Esophagus squamous epithelium (tissue), 5 donors: ENCODE data around the gene ACSS2. TPM values are rescaled to one million over a fixed set of nuclear protein-coding genes. Genes with fewer than 3 reads are reported as not detected.

Experiments
- DNase-seq: peaks from one replicate; lab custom pipeline; 2025; lab: John Stamatoyannopoulos, UW
- H3K27ac ChIP-seq, 4 donors: fragments of 200-600 bp; sonication (generic); one replicate each; pipeline ENCODE4 v1.5.1; 2016 to 2019; ENCODE audit warnings: mild to moderate bottlenecking in 1 of 4
- H3K27me3 ChIP-seq, 4 donors: fragments of 200-600 bp; sonication (generic); 1 replicate in 3 of 4; 2 replicates in 1 of 4; pipeline versions ENCODE4 v1.5.1 to v1.6.0; 2017 to 2021; ENCODE audit warnings: antibody characterized with exemption in 1 of 4
- H3K36me3 ChIP-seq, 3 donors: fragments of 200-600 bp; sonication (generic); one replicate each; pipeline ENCODE4 v1.5.1; 2016 to 2019
- H3K4me1 ChIP-seq, 3 donors: fragments of 200-600 bp; sonication (generic); one replicate each; pipeline ENCODE4 v1.5.1; 2017 to 2019
- H3K4me3 ChIP-seq, 4 donors: fragments of 200-600 bp; sonication (generic); 1 replicate in 3 of 4; 2 replicates in 1 of 4; pipeline ENCODE4 v1.5.1; 2016 to 2019; ENCODE audit warnings: mild to moderate bottlenecking in 2 of 4, moderate library complexity in 1 of 4
- H3K9me3 ChIP-seq, 3 donors: fragments of 200-600 bp; sonication (generic); one replicate each; pipeline ENCODE4 v1.5.1; 2016 to 2019
- POLR2A ChIP-seq, 4 donors: fragments of 450-650 bp; IDR thresholded peaks; one replicate each; pipeline ENCODE4 v1.6.1; 2017; ENCODE audit warnings: antibody characterized with exemption in 4 of 4, mild to moderate bottlenecking in 4 of 4, moderate library complexity in 3 of 4
- WGBS, 2 donors: methylation state at CpG; one replicate each; pipeline ENCODE4 v1.1.5; 2018; 5-methylcytosine and 5-hydroxymethylcytosine counted together
- intact Hi-C: fragments of 100-400 bp; cut with DNase I; formaldehyde crosslinking; loops from one replicate; pipeline ENCODE4 v1.15.0; 2022
- total RNA-seq, 4 donors: library from RNA; depleted of rRNA; stranded (reverse); fragments of >200 nt; gene quantifications; one replicate each; pipeline ENCODE4 v1.1.0, GENCODE V29; 2016
- TF ChIP-seq, protein P1 (sequence below), 6 experiments: fragments of 450-650 bp in 4 of 6; fragments of 200-600 bp in 2 of 6; sonication (generic) in 2 of 6; IDR thresholded peaks; one replicate each; pipeline ENCODE4 v1.5.1; 2016 to 2019; ENCODE audit warnings: antibody characterized with exemption in 6 of 6, mild to moderate bottlenecking in 4 of 6, moderate library complexity in 4 of 6
- donor health status: DM: yes; HTN: yes; CAD: no.

ACSS2 gene
- total RNA-seq, 4 donors from 2014 or later = 29.5 to 69.1 (median 43.6) TPM

DNA sequence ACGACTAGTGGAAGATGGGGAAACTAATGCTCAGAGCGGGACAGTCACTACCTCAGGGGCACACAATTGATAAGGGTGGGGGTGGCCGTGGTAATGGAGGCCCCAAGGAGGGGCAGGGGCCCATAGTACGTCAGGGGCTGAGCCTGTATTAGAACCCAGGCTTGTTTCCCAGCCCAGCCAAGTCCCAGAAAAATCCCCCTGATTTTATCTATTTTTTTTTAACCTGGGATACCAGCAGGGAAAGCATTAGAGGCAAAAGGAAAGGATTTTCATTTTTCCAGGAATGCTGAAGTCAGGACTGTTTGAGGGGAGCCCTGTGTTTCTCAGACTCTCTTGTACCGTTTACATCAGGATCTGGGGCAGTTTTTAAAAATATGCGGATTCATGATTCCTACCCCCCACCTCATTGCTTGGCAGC is 79.6 kb downstream of the ACSS2 start:
- DNase-seq = no peak
- Histone ChIP-seq H3K27me3 (no peaks in the 10 kb centered on the region), H3K4me1 (peaks cover 5 to 48% (median 21%) of the 10 kb centered on the region in 3 donors), H3K36me3 (peaks cover 0 to 7% (median 0%) of the 10 kb centered on the region in 3 donors), H3K27ac (peak overlapping the region; percentile 85 to 98 (median 92)), H3K4me3 (peak overlapping the region; percentile 52 to 88 (median 66)), H3K9me3 (no peaks in the 10 kb centered on the region)
- 9 to 15% methylated on average over 4 to 6 of the region's 6 CpGs for WGBS, 2 donors
- TF ChIP-seq POLR2A (IDR thresholded peaks at IDR 0.05) = no peak
- TF ChIP-seq, protein P1, sequence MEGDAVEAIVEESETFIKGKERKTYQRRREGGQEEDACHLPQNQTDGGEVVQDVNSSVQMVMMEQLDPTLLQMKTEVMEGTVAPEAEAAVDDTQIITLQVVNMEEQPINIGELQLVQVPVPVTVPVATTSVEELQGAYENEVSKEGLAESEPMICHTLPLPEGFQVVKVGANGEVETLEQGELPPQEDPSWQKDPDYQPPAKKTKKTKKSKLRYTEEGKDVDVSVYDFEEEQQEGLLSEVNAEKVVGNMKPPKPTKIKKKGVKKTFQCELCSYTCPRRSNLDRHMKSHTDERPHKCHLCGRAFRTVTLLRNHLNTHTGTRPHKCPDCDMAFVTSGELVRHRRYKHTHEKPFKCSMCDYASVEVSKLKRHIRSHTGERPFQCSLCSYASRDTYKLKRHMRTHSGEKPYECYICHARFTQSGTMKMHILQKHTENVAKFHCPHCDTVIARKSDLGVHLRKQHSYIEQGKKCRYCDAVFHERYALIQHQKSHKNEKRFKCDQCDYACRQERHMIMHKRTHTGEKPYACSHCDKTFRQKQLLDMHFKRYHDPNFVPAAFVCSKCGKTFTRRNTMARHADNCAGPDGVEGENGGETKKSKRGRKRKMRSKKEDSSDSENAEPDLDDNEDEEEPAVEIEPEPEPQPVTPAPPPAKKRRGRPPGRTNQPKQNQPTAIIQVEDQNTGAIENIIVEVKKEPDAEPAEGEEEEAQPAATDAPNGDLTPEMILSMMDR (IDR thresholded peaks at IDR 0.05) = no peak
- intact Hi-C loops = loop anchor here (5.0 kb wide), 1 partner anchor 84 kb away; the partner anchor contains the start of gene GGT7

DNA sequence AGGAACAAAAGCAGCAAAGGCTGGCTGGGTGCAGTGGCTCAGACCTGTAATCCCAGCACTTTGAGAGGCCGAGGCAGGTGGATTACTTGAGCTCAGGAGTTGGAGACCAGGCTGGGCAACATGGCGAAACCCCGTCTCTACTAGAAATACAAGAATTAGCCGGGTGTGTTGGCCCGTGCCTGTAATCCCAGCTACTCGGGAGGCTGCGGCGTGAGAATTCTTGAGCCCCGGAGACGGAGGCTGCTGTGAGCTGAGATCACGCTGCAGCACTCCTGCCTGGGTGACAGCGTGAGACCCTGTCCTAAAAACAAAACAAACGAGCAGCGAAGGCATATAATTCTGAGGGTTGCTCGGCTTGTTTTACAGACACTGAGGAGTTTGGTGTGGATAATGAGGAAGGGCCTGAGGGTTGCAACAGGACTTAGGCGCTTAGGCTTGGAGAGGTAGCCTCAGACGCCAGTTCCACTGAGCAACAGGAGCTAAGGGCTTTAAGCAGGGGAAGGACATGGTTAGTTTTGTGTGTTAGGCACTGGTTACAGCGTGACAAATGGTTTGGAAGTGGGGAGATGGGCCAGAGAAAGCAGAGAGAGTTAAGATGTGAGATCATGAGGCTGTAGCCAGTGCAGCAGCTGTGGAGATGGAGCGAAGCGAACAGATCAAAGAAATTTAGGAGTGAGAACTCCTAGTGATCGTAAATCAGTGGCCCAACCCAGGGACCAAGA is 80.5 kb downstream of the ACSS2 start:
- no peaks in the 10 kb centered on the region for H3K36me3 ChIP-seq
- no peaks in the 10 kb centered on the region for H3K9me3 ChIP-seq
- TF ChIP-seq, protein P1 (IDR thresholded peaks at IDR 0.05) = no peak
- TF ChIP-seq POLR2A (IDR thresholded peaks at IDR 0.05) = no peak
- peaks cover 5 to 39% (median 21%) of the 10 kb centered on the region in 3 donors for H3K4me1 ChIP-seq
- intact Hi-C loops = loop anchor here (5.0 kb wide), 1 partner anchor 85 kb away; the partner anchor contains the start of gene GGT7
- no peak for DNase-seq
- no peaks in the 10 kb centered on the region for H3K27me3 ChIP-seq
- H3K27ac ChIP-seq = peak overlapping the region in 1 of 4 donors; percentile 98
- no peak overlapping the region for H3K4me3 ChIP-seq
- WGBS, 2 donors = 86 to 87% methylated on average over 21 of the region's 21 CpGs

DNA sequence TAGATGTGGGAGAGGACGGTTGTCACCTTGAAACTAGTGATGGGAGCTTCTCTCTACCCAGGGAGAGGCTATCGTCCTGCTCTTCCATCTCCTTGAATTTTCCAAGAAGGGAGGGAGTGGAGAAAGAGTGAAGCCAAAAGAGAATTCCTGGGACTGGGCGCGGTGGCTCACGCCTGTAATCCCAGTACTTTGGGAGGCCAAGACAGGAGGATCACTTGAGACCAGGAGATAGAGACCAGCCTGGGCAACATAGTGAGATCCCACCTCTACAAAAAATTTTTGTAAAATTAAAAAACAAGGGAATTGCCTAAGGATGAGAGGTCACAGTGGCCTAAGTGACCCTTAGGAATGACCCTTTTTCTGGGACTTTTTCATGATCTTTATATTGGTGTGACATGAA is 88.1 kb downstream of the ACSS2 start:
- no peaks in the 10 kb centered on the region for H3K9me3 ChIP-seq
- intact Hi-C loops = no loop called here
- H3K27me3 ChIP-seq = no peaks in the 10 kb centered on the region
- no peaks in the 10 kb centered on the region for H3K4me1 ChIP-seq
- TF ChIP-seq, protein P1 (IDR thresholded peaks at IDR 0.05) = no peak
- no peak for TF ChIP-seq POLR2A (IDR thresholded peaks at IDR 0.05)
- H3K4me3 ChIP-seq = no peak overlapping the region
- no peak for DNase-seq
- H3K27ac ChIP-seq = no peak overlapping the region
- H3K36me3 ChIP-seq = no peaks in the 10 kb centered on the region
- WGBS, 2 donors = 85 to 86% methylated on average over 4 to 5 of the region's 5 CpGs

DNA sequence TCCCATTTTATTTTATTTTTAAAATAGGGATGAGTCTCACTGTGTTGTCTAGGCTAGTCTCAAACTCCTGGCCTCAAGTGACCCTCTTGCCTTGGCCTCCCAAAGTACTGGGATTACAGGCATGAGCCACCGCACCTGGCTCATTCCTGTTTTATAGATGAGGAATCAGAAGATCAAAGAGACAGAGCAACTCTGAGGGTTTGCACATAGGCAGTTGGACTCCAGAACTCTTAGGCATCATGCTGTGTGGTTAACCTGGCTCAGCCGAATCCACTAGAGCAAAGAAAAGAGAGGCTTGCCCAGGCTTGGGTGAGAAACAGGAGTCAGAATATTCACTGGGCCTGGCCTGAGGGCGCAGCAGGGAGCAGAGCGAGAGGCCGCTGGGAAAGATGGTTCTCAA is 88.6 kb downstream of the ACSS2 start:
- intact Hi-C loops = no loop called here
- Histone ChIP-seq H3K9me3 (no peaks in the 10 kb centered on the region), H3K4me1 (no peaks in the 10 kb centered on the region), H3K27ac (no peak overlapping the region), H3K36me3 (no peaks in the 10 kb centered on the region), H3K27me3 (no peaks in the 10 kb centered on the region), H3K4me3 (no peak overlapping the region)
- WGBS, 2 donors = 20 to 36% methylated on average over 1 to 5 of the region's 5 CpGs
- DNase-seq = no peak
- TF ChIP-seq, protein P1 (IDR thresholded peaks at IDR 0.05) = no peak
- no peak for TF ChIP-seq POLR2A (IDR thresholded peaks at IDR 0.05)

DNA sequence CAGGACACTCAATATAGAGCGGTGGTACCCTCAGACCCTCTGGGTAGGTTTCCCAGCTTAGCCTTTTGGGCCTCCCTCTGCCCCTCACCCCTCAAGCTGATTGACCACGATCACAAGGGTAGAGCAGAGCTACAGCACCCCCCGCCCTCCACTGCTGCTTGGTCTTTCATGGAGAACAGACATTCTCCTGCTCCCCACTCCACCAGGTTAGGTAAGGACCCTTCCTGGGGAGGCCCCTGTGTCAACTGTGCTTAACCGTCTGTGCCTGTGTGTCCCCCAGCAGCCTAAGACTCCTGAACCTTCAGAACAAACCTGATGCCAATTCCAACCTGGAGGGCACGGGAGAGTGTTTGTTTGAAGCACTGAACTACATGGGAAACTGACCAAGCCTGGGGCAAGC is 91.0 kb downstream of the ACSS2 start:
- intact Hi-C loops = no loop called here
- DNase-seq = no peak
- WGBS, 2 donors = 66 to 80% methylated on average over 1 to 2 of the region's 5 CpGs
- TF ChIP-seq, protein P1 (IDR thresholded peaks at IDR 0.05) = no peak
- no peak for TF ChIP-seq POLR2A (IDR thresholded peaks at IDR 0.05)
- Histone ChIP-seq H3K27me3 (no peaks in the 10 kb centered on the region), H3K27ac (no peak overlapping the region), H3K4me1 (no peaks in the 10 kb centered on the region), H3K36me3 (no peaks in the 10 kb centered on the region), H3K9me3 (no peaks in the 10 kb centered on the region), H3K4me3 (no peak overlapping the region)
